Cerebellar cortex (tissue), 1 donor: ENCODE measurements around the gene ADAMTS12.
"Not testable (repeated sequence)": the region's sequence is repeated elsewhere in the genome, so short reads cannot be mapped to it uniquely, and the experiment has no call there.

Source experiments
- DNase-seq: peaks from one replicate; pipeline ENCODE4 v3.0.0-alpha.2; 2015; ENCODE audit warnings: low spot score

ADAMTS12 gene

DNA sequence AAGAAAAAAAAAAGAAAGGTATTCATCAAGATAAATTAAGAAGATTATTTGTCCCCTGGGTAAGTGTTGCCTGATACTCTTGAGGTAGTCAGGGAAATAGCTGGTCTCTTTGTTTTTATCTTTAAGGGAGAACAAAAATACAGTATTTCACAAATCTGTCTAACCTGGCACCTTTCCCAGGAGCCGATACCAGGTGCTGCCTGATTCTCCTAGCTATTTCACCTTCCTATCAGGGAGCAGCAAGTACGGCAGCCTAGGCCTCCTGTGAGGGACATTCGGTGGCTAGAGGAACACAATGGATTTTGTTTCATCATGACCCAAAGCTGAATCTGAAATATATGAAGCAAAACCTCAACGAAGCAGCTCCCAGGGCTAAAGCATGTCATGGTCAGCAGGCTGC lies 365.0 kb downstream of the ADAMTS12 start:
- peak; percentile 5 for DNase-seq

DNA sequence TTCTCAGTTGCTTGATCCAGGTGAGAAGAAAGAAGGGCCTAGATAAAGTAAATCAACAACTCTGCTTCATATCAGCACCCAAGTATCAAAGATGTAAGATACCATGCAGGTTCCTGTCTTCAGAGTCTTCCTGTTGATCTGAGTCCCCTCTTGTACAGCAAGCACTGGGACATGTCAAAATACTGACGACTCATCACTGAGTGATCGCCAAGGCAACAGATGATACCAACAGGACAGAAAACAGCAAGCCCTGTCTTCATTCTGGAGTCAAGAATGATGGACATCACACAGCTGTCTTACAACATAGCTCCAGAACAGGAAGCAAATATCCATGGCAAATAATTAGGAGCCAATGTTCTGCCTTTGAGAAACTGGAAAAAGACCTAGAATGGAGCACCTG lies 367.3 kb downstream of the ADAMTS12 start:
- DNase-seq: no peak

DNA sequence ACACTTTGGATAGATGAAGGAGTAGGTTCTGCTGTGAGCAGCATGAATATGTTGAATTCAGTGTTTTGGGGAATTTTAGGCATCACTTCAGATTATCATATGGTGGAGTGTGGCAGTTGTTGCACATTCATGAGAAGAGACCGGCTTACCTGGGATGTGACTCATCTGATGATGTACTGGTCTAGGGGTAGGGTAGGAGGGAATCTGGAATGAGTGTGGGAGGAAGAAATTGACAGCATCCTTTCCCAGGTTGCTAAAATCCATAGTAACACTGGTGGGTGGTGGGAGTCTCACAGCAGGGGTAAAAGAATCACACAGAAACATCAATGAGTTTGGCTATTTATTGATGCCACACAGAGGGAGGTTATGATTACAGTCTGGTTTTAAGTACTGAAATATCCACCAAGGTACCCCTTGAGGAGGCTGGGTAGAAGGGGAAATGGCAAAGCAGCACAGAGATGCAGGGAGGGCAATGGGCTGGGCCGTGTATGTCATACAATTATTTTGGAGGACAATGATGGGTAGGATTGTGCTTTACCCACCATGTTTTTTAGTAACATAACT lies 368.5 kb downstream of the ADAMTS12 start:
- DNase-seq: no peak

DNA sequence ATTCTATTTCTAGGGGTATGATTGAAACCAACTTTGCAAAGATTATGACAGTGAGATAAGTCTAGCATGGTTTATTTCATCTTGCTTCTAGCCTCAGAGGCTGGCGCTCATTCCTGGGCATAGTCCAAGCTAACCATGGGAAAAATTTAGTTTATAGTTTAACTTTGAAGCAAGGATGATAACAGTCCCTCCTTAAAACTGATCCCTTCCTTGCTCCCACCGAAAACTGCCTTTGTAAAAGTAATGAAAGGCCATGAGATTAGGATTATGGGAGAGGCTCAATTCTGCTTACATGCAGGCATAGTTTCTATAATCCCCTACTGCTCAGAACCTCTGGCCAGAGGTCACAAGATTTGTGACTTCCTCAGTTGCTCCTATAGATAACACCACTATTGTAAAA lies 375.4 kb downstream of the ADAMTS12 start:
- DNase-seq: no peak

DNA sequence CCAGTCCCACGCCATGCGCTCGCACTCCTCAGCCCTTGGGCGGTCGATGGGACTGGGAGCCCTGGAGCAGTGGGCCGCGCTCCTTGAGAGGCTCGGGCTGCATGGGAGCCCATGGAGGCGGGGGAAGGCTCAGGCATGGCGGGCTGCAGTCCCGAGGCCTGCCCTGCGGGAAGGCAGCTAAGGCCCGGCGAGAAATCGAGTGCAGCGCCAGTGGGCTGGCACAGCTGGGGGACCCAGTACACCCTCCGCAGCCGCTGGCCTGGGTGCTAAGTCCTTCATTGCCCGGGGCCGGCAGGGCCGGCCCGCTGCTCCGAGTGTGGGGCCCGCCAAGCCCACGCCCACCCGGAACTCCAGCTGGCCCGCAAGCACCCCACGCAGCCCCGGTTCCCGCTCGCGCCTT lies 376.4 kb downstream of the ADAMTS12 start:
- not testable (repeated sequence) for DNase-seq

DNA sequence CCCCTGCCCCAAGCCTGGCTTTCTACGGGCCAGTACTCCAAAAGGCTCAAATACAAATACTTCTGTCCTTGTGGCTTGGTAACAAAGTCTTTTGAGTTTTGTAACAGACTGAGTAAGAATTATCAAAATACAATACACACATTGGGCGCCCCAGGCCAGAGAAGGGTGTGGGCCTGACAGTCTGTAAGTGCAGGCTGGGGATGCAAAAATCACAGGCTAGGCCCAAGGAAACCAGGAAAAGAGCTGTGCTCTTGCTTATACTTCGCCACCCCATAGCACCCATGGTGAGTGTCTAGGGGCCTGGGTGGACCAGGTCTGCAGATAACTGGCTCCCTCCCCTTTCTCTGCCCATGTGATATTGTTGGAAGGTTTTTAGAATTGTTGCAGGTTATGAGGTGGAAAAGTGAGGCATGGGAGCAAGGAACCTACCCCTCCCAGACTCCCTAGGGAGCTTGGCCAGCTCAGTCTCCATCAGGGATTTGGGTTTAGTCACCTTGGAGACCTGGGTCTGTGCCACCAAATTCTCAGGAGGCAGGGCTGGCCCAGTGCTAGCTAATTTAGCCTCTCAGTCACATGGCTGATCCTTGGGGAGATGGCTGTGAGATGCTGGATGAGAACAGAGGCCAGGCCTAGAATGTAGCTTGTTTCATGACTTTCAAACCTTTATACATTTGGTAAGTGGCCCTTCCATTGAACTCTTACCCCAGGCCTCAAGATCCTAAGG lies 378.2 kb downstream of the ADAMTS12 start:
- DNase-seq: no peak

DNA sequence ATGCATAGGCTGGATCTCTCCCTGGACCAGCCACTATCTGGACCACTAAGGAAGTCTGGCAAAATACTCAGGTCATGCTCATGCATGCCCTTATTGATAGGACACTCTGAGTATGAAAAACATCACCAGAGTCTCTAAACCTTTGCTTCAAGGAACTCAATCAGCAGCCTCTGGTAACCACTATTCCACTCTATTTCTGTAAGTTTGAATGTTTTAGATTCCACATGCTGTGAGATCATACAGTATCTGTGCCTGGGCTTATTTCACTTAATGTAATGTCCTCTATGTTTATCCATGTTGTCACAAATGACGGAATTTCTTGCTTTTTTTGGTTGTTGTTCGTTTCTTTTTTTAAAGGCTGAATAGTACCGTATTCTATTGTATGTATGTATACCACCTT lies 382.8 kb downstream of the ADAMTS12 start:
- DNase-seq: no peak

DNA sequence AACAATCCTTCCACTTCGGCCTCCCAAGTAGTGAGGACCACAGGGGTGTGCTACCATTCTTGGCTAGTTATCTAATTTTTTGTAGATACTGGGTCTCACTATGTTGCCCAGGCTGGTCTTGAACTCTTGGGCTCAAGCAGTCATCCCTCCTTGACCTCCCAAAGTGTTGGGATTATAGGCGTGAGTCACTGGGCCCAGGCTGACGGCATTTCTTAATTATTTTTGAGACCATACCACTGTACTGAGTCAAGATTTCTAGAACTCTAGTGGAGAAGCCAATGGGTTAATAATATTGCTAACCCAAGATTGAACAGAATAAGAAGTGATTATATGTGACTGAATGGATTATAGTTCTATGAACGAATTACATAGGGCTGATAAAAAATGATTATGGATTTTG lies 384.4 kb downstream of the ADAMTS12 start:
- DNase-seq: no peak

DNA sequence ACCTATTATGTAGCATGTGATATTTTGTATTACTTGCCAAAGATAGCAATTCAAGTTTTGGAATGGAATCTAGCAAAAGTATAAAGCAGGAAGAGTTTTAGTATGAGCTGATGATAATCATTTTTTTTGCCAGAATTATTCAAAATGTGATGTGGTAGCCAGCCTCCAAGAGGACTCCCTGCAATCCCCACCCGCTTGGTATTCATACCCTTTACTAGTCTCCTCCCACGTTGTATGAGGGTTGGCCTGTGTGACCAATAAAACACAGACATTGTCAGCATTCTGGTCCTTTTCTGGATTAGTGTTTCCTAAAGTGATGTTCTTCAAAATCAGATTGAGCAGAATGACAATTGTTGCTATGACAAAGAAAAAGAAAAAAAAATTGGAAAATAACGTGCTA lies 387.2 kb downstream of the ADAMTS12 start:
- DNase-seq: no peak

DNA sequence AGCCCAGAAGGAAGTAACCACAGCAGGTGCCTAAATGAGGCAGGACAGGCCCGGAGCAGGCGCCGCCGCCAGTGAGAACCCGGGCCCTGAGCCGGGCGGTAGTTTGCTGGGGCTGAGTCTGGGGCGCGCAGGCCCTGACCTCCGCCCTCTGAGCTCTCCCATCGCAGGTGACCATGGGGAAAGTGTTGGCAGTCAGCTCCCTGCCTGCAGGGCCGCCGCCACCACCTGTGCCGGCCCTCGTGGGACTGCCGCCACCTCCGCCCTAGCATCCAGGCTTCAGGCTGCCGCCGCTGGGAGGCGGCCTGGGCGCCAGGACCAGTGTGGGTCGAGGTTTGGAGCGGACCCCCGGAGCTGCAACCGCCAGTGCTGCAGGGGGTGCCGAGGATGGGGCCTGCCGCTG lies 389.9 kb downstream of the ADAMTS12 start:
- no peak for DNase-seq

DNA sequence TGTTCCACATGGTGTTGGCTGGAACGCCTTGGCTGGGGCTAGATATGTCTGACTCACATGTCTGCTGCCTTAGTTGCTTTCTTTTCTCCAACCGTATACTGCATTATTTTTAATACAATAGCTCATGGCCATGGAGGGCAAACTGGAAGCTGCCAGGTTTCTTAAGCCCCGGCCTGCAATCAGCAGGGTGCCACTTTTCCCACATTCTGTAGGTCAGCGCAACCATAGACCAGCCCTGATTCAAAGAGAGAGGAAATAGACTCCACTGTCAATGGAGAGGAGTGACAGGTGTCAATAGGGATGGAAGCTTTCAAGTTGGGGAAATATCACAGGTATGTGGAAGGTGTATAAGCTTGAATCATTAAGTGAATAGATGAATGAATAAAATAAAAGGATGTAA lies 390.5 kb downstream of the ADAMTS12 start:
- no peak for DNase-seq

DNA sequence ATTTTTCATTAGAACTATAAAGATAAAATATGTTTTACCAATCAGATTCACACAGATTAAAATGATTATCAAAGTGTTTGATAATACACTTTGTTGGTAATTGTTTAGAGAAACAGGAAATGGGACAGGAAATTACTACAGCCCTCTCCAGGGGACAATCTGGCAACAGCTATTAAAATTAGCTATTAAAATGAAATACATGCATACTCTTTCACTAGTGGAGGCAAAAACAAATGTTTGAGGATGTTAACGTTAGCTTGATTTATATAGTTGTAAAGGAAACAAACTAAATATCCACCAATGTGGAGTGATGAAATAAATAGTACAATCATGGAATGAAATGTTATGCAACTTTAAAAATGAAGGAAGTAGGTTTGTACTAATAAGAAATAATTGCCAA lies 397.3 kb downstream of the ADAMTS12 start:
- DNase-seq: no peak

DNA sequence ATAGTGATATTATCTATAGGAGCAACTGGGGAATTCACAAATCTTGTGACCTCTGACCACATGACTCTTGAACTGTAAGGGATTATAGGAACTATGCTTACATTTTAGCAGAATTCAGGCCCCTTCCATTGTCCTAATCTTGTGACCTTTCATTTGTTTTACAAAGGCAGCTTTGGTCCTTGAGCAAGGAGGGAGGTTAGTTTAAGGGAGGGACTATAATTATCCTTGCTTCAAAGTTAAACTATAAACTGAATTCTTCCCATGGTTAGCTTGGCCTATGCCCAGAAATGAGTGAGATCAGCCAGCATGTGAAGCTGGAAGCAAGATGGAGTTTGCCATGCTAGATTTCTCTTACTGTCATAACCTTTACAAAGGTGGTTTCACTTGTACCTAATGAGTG lies 399.8 kb downstream of the ADAMTS12 start:
- no peak for DNase-seq

DNA sequence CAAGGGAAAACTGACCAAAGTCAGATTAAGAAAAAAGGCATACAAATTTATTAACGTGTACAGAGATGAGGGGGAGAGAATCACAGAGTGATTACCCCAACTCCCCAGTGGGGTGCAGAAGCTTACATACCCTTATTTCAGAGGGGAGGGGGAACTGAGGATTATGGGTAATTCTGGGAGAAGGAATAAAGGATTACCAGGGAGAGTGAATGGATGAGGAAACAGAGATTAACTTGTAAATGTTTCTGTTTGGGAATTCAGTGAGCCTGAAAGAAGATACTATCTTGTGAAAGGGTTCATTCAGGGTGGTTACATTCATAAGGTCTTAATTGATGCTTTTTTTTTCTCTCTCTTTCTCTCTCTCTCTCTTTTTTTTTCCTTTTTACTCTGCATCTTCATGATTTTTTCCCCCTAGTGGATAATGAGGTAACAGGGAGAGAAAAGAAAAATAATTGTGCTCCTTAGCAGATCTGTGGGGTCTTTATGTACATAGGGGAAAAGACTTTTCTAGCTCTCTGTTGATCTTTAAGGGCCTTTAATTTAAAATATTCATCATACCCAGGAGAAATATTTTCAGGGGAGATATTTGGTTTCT lies 401.6 kb downstream of the ADAMTS12 start:
- no peak for DNase-seq

DNA sequence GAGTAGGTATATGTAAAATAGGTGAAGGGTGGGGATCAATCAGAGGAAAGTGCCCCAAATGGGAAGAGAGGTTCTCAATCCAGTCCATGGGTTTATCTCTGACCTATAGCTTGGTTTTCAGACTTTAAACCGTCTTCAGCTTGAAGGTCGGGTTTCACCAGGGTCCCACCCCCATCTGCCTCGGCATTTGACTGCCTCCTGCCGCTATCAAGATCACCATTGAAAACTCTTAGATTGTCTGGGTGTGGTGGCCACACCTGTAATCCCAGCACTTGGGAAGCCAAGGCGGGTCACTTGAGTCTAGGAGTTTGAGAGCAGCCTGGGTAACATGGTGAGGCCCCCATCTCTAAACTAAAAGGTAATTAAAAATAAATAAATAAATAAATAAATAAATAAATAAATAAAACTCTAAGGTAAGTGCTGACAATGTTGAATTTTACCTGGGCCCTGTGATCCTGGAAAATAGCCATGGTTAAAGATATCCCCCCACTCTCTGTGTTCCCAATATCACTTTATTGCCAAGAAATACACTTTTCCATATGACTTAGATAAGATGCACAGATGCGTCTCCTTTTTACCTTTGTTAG lies 402.2 kb downstream of the ADAMTS12 start:
- DNase-seq: no peak

DNA sequence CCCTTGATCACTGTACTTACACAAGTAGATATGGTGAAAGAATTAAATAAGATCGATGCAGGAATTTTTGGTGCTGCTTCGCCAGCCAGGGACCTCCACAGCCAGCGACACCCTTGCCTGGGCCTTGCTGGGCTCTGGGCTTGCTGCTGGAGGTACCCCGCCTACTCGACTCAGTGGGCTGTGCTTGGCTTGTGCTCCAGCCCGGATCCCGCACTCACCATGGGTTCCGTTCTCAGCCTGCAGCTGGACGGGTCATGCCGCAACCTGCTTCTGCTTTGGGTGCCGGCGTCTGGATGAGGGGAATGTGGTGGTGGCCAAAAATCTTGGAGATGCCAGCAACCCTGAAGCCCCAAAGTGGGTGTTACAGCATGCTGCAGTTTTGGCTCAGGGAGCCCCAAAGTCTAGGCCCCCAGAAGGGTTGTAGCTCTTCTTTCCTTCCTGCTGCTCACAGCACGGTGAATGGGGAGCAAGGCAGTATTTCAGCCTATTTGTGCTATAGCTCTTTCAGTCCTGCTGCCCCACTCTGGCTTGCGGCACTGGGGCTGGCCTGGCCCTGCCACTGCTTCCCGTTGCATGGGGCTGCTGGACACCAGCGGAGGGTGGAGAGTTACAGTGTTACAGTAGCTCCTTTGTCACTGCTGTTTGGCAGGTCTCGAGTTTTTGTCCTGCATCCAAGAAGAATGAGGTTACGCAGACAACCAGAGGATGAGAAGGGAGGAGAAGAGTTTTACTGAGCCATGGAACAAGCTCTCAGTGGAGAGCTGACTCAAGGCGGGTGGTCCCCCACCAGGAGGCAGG lies 403.0 kb downstream of the ADAMTS12 start:
- DNase-seq: no peak

DNA sequence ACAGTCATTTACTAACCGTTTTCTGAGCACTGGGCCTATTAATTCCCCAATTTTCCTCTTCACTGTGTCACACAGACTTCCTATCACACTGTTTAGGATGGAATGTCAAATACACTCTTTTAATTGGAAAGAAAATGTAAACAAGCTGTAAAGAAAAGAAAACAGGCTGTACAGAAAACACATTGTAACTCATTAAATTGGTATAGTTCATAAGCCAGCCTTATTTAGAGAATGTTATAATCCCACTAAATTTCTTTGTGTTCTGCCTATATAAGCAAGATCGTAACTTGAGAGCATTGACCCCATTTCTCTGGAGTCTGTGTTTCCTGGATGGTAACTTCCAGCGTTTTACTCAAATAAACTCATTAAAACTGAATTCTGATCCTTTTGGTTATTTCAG lies 404.6 kb downstream of the ADAMTS12 start:
- no peak for DNase-seq

DNA sequence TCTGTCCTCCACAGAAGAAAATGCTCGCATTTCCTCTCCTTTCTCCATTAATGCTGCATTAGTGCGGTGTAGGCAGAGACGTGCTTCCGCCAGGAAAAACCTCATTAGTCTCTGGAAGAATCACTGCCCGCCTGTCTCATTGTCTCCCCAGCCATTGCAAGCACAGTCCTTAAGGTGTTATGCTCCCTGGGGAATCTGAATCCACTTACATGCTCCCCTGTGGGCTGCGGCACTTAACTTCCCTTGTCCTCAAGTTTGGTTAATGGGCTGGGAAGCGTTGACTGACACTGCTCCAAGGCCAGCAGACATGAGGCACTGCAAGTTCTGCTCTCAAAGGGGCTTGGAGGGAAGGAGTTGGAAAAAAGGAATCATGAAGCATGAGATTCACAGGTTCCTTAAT lies 409.5 kb downstream of the ADAMTS12 start:
- no peak for DNase-seq

DNA sequence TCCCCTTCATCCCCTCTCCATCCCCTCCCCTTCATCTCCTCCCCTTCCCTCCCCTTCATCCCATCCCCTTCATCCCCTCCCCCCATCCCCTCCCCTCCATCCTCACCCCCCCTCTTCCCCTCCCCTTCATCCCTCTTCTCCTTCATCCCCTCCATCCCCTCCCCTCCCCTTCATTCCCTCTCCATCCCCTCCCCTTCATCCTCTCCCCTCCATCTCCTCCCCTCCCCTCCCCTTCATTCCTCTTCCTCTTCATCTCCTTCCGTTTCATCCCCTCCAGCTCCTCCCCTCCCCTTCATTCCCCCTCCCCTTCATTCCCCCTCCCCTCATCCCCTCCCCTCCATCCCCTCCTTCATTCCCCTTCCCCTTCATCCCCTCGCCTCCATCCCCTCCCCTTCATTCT lies 410.9 kb downstream of the ADAMTS12 start:
- no peak for DNase-seq

DNA sequence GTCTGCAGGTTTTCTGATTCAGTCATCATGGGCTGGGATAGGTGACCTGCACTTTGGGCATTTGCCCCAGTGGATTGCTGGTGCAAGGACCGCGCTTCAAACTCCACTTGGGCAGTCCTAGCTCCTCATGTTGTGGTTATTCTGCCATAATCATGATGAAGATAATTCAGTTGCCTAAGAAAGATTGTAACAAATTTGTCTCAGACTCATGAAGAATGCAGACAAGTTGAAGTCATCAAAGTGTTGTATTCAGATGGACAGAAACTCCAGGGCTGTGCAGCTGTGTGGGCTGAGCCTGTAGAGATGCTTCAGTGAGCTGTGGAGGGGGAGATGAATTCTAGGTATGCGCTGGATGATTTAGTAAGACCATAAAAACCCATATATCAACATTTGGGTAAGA lies 412.5 kb downstream of the ADAMTS12 start:
- no peak for DNase-seq

DNA sequence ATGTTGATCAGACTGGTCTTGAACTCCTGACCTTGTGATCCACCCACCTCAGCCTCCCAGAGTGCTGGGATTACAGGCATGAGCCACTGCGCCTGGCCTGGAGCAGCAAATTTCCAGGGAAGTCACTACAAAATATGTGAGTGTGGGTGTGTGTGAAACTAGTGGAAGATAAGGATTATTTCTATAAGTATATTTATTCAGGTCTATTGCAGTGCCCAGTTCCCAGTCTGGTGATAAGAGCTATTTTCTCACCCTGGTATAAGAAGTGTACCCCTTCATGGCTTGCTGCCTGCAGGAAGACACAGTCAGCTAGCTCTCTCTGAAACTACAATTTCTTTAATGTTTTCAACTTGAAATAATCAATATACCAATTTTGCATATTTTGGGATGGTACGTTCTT lies 414.0 kb downstream of the ADAMTS12 start:
- DNase-seq: no peak

DNA sequence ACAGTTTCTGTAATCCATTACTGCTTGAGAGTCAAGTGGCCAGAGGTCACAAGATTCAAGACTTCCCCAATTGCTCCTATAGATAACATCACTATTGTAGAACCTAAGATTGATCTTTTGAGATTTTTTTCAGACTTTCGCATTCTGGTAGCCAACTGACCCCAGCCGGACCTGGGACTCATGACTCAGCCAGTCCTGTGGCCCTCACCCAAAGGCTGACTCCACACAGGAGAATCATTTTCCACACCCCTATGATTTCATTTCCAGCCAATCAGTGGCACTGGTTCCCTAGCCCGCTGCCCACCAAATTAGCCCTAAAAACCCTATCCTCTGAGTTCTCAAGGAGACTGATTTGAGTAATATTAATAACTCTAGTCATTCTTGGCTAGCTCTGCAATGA lies 414.8 kb downstream of the ADAMTS12 start:
- no peak for DNase-seq

DNA sequence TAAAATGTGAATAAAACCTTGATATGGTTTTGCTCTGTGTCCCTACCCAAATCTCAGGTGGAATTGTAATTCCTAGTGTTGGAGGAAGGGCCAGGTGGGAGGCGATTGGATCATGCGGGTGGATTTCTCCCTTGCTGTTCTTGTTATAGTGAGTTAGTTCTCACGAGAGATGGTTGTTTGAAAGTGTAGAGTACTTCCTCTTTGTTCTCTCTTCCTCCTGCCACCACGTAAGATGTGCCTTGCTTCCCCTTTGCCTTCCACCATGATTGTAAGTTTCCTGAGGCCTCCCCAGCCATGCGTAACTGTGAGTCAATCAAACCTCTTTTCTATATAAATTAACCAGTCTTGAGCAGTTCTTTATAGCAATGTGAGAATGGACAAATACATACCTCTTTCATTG lies 416.1 kb downstream of the ADAMTS12 start:
- DNase-seq: no peak
